VCaP (cell line): Measurements from ENCODE around the gene TRIM34.

Source experiments
- H3K27ac ChIP-seq: fragments of 450-650 bp; 2 replicates; pipeline ENCODE4 v1.5.1; 2017
- TF ChIP-seq, protein P1 (sequence below): fragments of 450-650 bp; conservative IDR thresholded peaks from 2 replicates; pipeline ENCODE4 v1.5.1; 2017; ENCODE audit warnings: mild to moderate bottlenecking, moderate library complexity

Gene TRIM34

DNA sequence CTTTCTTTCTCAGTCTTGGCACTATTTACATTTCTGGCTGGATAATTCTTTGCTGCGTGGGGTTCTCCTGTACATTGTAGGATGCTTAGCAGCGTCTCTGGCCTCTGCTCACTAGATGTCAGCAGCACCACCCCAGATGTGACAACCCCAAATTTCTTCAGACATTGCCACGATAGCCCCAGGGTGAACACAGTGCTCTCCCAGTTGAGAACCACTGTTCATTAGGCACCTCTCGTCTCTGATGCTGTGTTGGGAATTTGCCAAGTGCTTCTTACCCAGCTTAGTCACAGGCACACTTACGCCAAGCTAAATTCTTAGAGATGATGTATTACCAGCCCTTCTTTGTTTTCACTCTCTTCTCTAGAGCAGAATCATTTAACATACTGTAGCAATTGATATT lies 19.0 kb upstream of the TRIM34 start:
- TF ChIP-seq, protein P1, sequence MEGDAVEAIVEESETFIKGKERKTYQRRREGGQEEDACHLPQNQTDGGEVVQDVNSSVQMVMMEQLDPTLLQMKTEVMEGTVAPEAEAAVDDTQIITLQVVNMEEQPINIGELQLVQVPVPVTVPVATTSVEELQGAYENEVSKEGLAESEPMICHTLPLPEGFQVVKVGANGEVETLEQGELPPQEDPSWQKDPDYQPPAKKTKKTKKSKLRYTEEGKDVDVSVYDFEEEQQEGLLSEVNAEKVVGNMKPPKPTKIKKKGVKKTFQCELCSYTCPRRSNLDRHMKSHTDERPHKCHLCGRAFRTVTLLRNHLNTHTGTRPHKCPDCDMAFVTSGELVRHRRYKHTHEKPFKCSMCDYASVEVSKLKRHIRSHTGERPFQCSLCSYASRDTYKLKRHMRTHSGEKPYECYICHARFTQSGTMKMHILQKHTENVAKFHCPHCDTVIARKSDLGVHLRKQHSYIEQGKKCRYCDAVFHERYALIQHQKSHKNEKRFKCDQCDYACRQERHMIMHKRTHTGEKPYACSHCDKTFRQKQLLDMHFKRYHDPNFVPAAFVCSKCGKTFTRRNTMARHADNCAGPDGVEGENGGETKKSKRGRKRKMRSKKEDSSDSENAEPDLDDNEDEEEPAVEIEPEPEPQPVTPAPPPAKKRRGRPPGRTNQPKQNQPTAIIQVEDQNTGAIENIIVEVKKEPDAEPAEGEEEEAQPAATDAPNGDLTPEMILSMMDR = no peak

GRCh38 chr11:5608808-5609207 lies 16.0 kb upstream of the TRIM34 start:
- TF ChIP-seq, protein P1 = no peak
- no peak overlapping the region for H3K27ac ChIP-seq

More for the DNA sequence above, 19.0 kb upstream of the TRIM34 start:
- no peak overlapping the region for H3K27ac ChIP-seq

DNA sequence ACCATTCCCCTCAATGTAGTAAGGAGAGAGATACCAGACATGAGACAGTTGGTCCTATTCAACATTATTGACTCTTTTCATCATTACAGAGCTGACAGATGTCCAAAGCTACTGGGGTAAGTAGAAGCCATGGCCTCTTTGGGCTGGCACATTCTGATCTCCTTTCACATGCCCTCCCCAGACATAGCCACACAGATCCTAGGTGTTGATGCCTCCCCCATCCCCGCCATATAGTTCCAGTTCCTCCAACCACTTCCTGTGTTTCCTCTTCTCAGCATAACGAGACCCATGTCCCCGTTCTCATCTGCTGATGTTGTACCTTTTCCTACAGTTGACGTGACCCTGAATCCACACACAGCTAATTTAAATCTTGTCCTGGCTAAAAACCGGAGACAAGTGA lies 14.4 kb upstream of the TRIM34 start:
- no peak overlapping the region for H3K27ac ChIP-seq
- TF ChIP-seq, protein P1 = no peak

GRCh38 chr11:5611627-5612026 lies 13.2 kb upstream of the TRIM34 start:
- H3K27ac ChIP-seq = no peak overlapping the region
- TF ChIP-seq, protein P1 = no peak

DNA sequence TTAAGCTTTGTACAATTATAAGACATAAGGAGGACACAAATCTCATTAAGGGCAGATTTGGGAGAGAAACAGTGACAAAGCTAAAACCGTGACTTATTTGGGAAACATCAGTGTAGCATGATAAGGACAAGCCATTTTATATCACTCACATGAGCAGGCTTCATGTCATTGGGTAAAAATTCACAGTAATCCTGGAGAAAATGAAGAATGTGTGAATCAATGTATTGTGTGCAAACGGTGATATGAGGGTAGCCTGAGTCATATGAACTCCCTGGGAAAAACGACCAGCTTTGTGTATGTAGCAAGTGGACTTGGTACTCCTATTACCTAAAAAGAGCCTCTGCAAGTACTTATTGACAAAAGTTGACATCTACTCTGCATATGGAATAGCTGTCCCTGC lies 6.0 kb upstream of the TRIM34 start:
- no peak overlapping the region for H3K27ac ChIP-seq
- TF ChIP-seq, protein P1 = no peak

DNA sequence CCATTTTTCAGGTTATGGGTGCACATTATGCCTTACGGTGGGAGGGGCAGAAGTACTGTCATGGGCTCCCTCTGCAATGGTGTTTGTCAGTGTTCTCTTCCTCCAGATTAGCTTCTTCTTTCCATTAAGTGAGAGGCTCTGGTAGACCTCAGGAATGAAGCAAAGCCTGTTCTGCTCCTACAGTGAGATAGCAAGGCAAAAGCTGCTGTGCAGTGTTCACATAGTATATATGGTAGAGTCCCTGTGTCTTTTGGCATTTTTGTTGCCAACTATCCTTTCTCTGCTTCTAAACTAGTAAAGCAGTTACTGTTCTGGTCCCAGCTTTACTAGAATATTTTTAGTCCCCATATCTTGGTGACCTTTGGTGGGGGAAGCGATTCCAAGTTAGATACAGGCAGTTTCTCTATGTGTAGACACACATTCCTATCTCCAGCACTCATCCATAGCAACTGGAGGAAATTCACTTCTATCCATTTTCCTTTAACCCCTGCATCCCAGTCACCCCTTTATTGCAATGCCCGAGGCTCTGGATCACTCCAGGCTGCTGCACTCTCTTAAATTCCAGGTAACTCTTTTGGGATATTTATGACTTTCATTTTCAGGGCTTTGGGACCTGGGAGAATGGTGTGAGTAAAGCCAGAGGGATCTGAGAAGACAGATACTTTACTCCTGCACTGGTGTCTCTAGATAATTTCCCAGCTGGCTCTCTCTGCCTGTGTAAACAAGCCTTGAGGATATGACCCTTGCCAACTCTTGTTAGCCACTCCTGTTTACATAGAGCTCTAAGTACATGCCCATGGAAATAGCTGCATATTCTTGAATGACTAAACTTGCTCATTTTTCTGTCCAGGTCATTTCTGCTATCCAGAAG lies 3.9 kb upstream of the TRIM34 start:
- TF ChIP-seq, protein P1 = no peak
- no peak overlapping the region for H3K27ac ChIP-seq

DNA sequence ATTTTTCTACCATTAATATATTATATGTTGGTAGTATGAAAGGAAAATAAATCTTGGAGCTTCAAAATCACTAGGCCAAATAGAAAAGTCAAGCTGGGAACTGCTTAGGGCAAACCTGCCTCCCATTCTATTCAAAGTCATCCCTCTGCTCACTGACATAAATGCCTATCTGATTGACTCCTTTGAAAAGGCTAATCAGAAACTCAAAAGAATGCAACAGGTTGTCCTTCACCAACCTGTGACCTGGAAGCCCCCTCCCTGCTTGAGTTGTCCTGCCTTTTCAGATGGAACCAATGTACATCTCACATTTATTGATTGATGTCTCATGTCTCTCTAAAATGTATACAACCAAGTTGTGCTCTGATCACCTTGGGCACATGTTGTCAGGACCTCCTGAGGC lies 3.2 kb upstream of the TRIM34 start:
- no peak overlapping the region for H3K27ac ChIP-seq
- TF ChIP-seq, protein P1 = no peak
